Measurements from ENCODE around the gene ANAPC5.
A peak's percentile ranks its signal among the peaks of the same experiment; 100 is the strongest.

DNA sequence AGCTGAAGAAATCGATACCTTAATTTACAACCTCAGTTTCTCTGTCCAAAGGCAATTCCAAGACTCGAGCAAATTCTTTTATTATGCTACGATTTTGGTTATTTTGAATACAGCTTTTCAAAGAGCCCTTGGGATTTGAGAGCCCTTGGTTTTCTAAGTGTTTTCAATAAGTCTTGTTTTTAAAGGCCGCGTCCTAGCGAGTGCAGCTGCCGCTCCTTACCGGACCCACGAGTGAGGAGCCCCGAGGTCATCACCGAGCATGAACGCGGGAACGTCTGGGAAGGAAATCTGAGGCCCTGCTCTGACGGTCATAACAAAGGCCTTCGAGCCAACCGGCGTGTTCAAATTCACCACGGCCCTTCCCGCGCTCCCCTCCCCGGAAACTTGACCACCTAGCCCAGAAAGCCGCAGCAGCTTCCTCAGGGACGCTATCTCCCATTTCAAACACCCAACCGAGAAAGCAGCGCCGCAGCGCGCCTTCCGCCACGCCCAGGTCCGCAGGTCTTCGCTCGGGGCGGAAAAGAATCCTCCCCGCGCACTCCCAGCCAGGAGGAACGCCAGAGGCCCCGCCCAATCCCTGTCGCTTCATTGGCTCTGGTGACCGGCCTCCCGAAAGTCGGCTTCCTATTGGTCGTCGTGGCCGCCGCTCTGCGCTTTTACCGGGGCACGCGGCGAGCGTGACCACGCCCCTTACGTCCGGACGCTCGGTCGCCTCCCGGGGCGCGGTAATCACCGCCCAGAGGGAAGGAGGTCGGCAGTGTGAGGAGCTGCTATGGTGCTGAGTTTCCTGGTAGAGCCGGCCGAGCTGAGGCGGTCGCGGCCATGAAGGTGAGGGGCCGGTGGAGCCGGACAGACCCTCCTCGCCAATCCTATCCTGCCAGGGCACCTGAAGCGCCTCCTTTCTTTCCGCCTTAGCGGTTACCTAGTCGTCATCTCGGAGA, 47.5 kb upstream of the ANAPC5 start, which contains the start of gene RNF34:
- TF ChIP-seq, protein P1, sequence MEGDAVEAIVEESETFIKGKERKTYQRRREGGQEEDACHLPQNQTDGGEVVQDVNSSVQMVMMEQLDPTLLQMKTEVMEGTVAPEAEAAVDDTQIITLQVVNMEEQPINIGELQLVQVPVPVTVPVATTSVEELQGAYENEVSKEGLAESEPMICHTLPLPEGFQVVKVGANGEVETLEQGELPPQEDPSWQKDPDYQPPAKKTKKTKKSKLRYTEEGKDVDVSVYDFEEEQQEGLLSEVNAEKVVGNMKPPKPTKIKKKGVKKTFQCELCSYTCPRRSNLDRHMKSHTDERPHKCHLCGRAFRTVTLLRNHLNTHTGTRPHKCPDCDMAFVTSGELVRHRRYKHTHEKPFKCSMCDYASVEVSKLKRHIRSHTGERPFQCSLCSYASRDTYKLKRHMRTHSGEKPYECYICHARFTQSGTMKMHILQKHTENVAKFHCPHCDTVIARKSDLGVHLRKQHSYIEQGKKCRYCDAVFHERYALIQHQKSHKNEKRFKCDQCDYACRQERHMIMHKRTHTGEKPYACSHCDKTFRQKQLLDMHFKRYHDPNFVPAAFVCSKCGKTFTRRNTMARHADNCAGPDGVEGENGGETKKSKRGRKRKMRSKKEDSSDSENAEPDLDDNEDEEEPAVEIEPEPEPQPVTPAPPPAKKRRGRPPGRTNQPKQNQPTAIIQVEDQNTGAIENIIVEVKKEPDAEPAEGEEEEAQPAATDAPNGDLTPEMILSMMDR (IDR thresholded peaks at IDR 0.05) = peak in 2 of 6 experiments; percentile 23 to 29
- TF ChIP-seq POLR2A (IDR thresholded peaks at IDR 0.05) = peak in 3 of 4 donors; percentile 95 to 96 (median 95)

Data from esophagus squamous epithelium (tissue), 4 donors.